HG02623 (cell line): ENCODE measurements around the gene DISC1.
A peak's percentile ranks its signal among the peaks of the same experiment; 100 is the strongest.
"Not testable (repeated sequence)": the region's sequence is repeated elsewhere in the genome, so short reads cannot be mapped to it uniquely, and the experiment has no call there.

Experiments
- ATAC-seq: cut with Tn5 transposase; IDR thresholded peaks from one replicate; pipeline ENCODE4 v1.9.1; 2021; ENCODE audit warnings: moderate library complexity; ENCODE audit not compliant: unreplicated experiment

The DISC1 gene

GRCh38 chr1:231724876-231725647 is 98.5 kb downstream of the DISC1 start:
- peak; percentile 61 for ATAC-seq

GRCh38 chr1:231727171-231727570 is 100.6 kb downstream of the DISC1 start:
- ATAC-seq, result no peak

- not testable (repeated sequence) for ATAC-seq
These were observed 102.4 kb downstream of the DISC1 start for GRCh38 chr1:231728987-231729386.

DNA sequence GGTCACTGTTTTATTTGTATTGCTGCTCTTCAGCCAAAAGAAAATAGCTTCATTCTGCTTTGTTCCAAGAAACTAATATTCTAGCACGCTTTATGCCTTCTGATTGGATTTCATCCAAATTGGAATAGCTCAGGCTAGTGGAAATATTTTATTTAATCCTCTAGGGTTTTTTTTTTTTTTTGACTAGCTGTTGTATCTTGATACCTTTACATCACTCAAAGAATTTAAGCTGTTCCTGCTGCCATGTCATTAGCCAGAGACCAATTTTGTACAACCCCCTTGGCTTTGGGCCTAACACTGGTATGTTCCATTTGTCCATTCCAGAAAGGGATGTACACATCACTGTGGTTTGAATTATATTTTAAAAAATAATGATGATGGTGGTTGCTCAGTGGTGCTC is 103.0 kb downstream of the DISC1 start:
- ATAC-seq, result no peak

GRCh38 chr1:231731268-231731667 is 104.7 kb downstream of the DISC1 start:
- ATAC-seq, result no peak

- no peak for ATAC-seq
These were observed 106.5 kb downstream of the DISC1 start for GRCh38 chr1:231733063-231733462.

DNA sequence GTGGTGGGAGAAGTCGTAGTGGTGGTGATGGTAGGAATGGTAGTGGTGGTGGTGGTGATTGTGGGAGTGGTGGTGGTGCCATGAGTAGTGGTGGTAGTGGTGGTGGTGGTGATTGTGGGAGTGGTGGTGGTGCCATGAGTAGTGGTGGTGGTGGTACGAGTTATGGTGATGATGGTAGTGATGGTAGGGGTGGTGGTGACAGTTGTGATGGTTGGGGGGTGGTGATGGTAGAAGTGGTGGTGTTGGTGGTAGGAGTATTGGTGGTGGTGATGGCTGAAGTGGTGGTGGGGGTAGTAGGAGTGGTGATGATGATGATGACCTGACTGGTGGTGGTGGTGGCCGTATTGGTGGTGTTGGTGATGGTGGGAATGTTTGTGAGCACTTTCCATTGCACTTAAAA is 107.1 kb downstream of the DISC1 start:
- ATAC-seq, result no peak

GRCh38 chr1:231734417-231734816 is 107.8 kb downstream of the DISC1 start:
- ATAC-seq, result no peak

DNA sequence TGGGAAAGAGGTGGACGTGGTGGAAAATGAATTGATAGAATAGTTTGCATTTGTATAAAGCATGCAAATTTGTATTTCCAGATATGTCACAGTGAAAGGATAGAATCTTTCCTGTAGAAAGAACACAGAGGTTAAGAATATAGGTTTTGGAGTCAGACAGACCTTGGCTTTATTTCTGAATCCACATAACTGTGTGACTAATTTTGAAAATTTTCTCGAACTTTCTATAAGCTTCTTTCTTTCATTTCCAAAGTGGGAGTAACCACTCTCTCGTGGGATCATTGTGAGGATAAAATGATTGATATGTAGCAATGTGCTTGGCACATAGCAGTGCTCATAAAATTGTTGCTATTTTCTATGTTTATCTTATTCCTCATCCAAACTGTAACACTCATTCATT is 108.8 kb downstream of the DISC1 start:
- no peak for ATAC-seq

DNA sequence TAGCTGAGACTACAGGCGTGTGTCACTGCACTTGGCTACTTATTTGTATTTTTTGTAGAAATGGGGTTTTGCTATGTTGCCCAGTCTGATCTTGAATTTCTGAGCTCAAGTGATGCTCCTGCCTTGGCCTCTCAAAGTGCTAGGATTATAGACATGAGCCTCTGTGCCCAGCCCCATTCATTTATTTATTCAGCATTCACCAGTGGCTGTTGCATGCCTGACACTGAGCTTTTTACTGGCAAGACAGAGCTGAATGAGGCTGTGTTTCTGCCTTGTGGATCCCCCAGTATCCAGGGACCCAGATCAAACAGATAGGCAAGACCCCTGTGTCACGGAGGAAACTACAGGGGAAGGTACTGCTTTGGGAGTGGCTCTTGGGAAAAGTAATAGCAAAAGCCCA is 109.4 kb downstream of the DISC1 start:
- ATAC-seq, result no peak

- no peak for ATAC-seq
These were observed 109.9 kb downstream of the DISC1 start for GRCh38 chr1:231736464-231736863.

GRCh38 chr1:231738554-231738953 is 112.0 kb downstream of the DISC1 start:
- ATAC-seq, result no peak

GRCh38 chr1:231743966-231744365 is 117.4 kb downstream of the DISC1 start:
- ATAC-seq, result no peak

- ATAC-seq, result no peak
These were observed 122.3 kb downstream of the DISC1 start for GRCh38 chr1:231748760-231749415.

- ATAC-seq, result no peak
These were observed 123.7 kb downstream of the DISC1 start for GRCh38 chr1:231750296-231750695.

GRCh38 chr1:231750818-231751362 is 124.3 kb downstream of the DISC1 start:
- no peak for ATAC-seq

- no peak for ATAC-seq
These were observed 124.8 kb downstream of the DISC1 start for GRCh38 chr1:231751415-231751814.

DNA sequence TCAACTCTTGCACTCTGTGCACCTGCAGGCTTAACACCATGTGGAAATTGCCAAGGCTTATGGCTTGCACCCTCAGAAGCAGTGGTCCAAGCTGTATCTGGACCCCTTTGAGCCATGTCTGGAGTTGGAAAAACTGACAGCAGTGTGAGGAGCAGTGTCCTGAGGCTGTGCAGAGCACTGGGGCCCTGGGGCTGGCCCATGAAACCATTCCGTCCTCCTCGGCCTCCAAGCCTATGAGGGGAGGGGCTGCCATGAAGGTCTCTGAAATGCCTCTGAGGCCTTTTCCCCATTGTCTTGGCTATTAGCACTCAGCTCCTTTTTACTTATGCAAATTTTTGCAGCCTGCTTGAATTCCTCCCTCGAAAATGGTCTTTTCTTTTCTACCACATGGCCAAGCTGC is 126.7 kb downstream of the DISC1 start:
- no peak for ATAC-seq

DNA sequence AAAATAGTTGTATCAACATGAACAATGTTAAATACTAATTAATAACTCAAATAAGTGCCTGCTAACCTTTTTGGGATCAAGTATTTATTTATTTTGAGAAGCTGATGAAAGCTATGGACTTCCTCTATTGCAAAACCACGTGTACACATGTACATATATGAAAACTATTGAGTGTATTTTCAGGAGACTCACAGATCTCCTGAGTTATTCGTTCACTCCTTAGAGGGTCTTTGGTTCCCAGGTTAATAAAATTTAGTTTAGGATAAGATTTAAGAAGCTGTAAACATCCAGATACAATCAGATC is 130.5 kb downstream of the DISC1 start:
- peak; percentile 39 for ATAC-seq

DNA sequence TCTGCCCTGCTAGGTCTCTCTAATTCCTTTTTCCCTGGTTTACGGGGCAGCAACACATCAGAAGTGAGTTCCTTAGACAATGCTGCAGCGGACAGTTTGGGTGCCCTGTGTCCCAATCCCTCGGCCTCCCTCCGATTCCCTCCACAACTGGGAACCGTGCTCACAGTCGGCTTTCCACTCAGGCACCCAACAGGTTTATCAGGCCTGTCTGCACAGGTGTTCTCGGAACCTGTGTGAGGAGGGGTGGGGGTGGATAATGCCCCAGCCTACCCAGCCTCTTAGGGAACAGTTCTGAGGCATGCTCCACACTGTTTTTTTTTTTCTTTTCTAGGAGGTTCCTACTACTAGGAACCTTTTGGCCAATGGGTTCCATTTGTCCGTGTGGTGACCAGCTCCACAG is 131.2 kb downstream of the DISC1 start:
- no peak for ATAC-seq

DNA sequence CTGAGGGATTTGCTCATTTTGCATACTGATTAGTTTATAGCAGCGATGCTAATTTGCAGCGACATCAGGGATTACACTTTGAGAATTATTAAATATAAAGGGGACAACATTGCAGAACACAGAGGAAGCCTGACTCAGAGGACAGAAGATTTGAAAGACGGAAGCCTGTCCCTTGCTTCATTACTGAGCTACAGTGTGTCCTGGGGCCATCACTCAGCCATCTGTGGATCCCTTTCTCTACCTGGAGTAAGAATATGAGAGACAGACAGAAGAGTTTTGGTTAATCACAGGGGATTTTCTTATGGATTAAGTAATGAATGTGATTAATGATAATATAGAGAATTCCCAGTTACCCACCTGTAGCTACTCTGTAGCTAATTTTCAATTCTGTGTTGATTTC is 134.7 kb downstream of the DISC1 start:
- ATAC-seq, result no peak

- no peak for ATAC-seq
These were observed 135.4 kb downstream of the DISC1 start for GRCh38 chr1:231761747-231762541.
